ENCODE results near the gene C19orf67.

C19orf67 gene

GRCh38 chr19:14085309-14085995, at the start of gene C19orf67:
TSS of gene C19orf67 (minus strand) at chr19:14085783. CDS start at chr19:14085627, 156 bp downstream.
- Histone ChIP-seq H3K9ac (ENCODE audit: low read depth, low read length) (no peak within 1 kb of the TSS), H3K4me1 (ENCODE audit: control insufficient read depth, insufficient read depth, low read length) (no peaks in the 10 kb centered on the region), H3K36me3 (ENCODE audit: control insufficient read depth, insufficient read depth, low read length) (peaks cover 17% of the 10 kb centered on the region), H3K27ac (ENCODE audit: low read depth, low read length) (no peak within 1 kb of the TSS), H3K9me3 (ENCODE audit: control insufficient read depth, insufficient read depth, low read length) (no peaks in the 10 kb centered on the region), H3K4me3 (ENCODE audit: low read depth, low read length) (peak within 1 kb of the TSS; percentile 51), H3K27me3 (ENCODE audit: control insufficient read depth, insufficient read depth, low read length) (peaks cover 11% of the 10 kb centered on the region)

DNA sequence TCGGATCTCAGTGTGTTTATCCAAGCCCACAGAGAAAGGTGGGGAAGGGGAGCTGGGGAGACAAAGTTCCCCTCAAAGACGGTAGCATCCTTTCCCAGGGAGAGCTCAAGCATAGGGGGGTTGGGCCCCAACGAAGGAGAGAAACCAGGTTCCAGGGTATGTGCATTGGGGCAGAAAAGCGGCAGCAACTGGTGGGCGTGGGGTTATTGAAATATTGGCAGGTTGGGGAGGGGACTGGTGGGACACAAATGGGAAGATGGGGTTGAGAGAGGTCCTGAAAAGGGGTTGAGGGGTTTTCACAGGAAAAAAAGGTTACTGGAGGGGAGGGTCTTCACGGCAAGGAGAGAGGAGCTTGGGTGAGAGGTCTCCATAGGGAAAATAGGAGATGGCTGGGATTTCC, 49.8 kb upstream of the C19orf67 start:
- Histone ChIP-seq H3K9me3 (ENCODE audit: control insufficient read depth, insufficient read depth, low read length) (no peaks in the 10 kb centered on the region), H3K36me3 (ENCODE audit: control insufficient read depth, insufficient read depth, low read length) (peaks cover 8% of the 10 kb centered on the region), H3K27me3 (ENCODE audit: control insufficient read depth, insufficient read depth, low read length) (no peaks in the 10 kb centered on the region), H3K9ac (ENCODE audit: low read depth, low read length) (no peak overlapping the region), H3K4me1 (ENCODE audit: control insufficient read depth, insufficient read depth, low read length) (peaks cover 7% of the 10 kb centered on the region), H3K4me3 (ENCODE audit: low read depth, low read length) (peak overlapping the region; percentile 83), H3K27ac (ENCODE audit: low read depth, low read length) (no peak overlapping the region)

GRCh38 chr19:14127929-14128509, 42.4 kb upstream of the C19orf67 start:
- Histone ChIP-seq H3K9ac (ENCODE audit: low read depth, low read length) (no peak overlapping the region), H3K9me3 (ENCODE audit: control insufficient read depth, insufficient read depth, low read length) (no peaks in the 10 kb centered on the region), H3K27me3 (ENCODE audit: control insufficient read depth, insufficient read depth, low read length) (no peaks in the 10 kb centered on the region), H3K4me1 (ENCODE audit: control insufficient read depth, insufficient read depth, low read length) (no peaks in the 10 kb centered on the region), H3K4me3 (ENCODE audit: low read depth, low read length) (no peak overlapping the region), H3K36me3 (ENCODE audit: control insufficient read depth, insufficient read depth, low read length) (peaks cover 35% of the 10 kb centered on the region), H3K27ac (ENCODE audit: low read depth, low read length) (no peak overlapping the region)

DNA sequence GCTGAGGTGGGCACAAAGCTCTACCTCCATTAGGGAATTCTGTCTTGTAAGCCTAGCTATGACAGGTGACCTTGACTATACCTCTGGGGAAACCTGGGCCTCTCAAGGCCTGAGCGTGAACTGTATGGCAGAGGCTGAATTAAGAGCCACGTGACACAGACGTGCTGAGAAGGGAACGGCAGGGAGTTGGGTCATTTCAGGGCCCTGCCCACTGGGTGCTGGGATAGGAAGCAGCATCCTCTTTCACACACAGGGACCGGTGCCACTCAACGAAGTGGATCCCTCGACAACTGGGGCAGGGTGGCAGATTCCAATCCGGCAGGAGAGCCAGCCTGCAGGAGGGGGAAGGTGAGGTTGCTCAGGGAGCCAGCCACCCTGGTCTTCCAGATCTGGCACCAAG, 41.6 kb upstream of the C19orf67 start:
- no peak overlapping the region for H3K9ac ChIP-seq (ENCODE audit: low read depth, low read length)
- H3K27me3 ChIP-seq (ENCODE audit: control insufficient read depth, insufficient read depth, low read length), result no peaks in the 10 kb centered on the region
- H3K4me3 ChIP-seq (ENCODE audit: low read depth, low read length), result no peak overlapping the region
- no peak overlapping the region for H3K27ac ChIP-seq (ENCODE audit: low read depth, low read length)
- peaks cover 33% of the 10 kb centered on the region for H3K36me3 ChIP-seq (ENCODE audit: control insufficient read depth, insufficient read depth, low read length)
- H3K4me1 ChIP-seq (ENCODE audit: control insufficient read depth, insufficient read depth, low read length), result no peaks in the 10 kb centered on the region
- H3K9me3 ChIP-seq (ENCODE audit: control insufficient read depth, insufficient read depth, low read length), result no peaks in the 10 kb centered on the region

- no peaks in the 10 kb centered on the region for H3K27me3 ChIP-seq (ENCODE audit: control insufficient read depth, insufficient read depth, low read length)
These were observed 37.3 kb upstream of the C19orf67 start for GRCh38 chr19:14122924-14123323.

DNA sequence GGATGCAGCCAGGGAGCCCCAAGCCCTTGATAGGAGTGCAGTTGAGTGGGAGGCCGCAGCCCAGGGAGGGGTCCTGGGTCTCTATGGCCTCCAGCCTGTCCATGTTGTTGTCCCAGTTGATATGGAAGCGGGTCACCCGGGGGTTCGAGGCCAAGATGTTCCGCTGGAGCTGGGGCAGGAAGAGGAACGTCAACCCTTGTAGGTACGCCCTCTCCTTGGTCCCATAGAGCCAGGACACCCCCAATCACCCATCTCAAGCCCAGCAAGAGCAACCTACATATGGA, 34.9 kb upstream of the C19orf67 start:
- no peaks in the 10 kb centered on the region for H3K27me3 ChIP-seq (ENCODE audit: control insufficient read depth, insufficient read depth, low read length)
- H3K4me3 ChIP-seq (ENCODE audit: low read depth, low read length), result no peak overlapping the region
- H3K9me3 ChIP-seq (ENCODE audit: control insufficient read depth, insufficient read depth, low read length), result no peaks in the 10 kb centered on the region
- no peak overlapping the region for H3K27ac ChIP-seq (ENCODE audit: low read depth, low read length)
- H3K36me3 ChIP-seq (ENCODE audit: control insufficient read depth, insufficient read depth, low read length), result peaks cover 29% of the 10 kb centered on the region
- H3K9ac ChIP-seq (ENCODE audit: low read depth, low read length), result no peak overlapping the region
- H3K4me1 ChIP-seq (ENCODE audit: control insufficient read depth, insufficient read depth, low read length), result peaks cover 10% of the 10 kb centered on the region

More at GRCh38 chr19:14122924-14123323, 37.3 kb upstream of the C19orf67 start:
- H3K4me3 ChIP-seq (ENCODE audit: low read depth, low read length), result no peak overlapping the region
- H3K4me1 ChIP-seq (ENCODE audit: control insufficient read depth, insufficient read depth, low read length), result peaks cover 7% of the 10 kb centered on the region
- no peaks in the 10 kb centered on the region for H3K9me3 ChIP-seq (ENCODE audit: control insufficient read depth, insufficient read depth, low read length)
- peaks cover 36% of the 10 kb centered on the region for H3K36me3 ChIP-seq (ENCODE audit: control insufficient read depth, insufficient read depth, low read length)
- no peak overlapping the region for H3K9ac ChIP-seq (ENCODE audit: low read depth, low read length)
- H3K27ac ChIP-seq (ENCODE audit: low read depth, low read length), result no peak overlapping the region

GRCh38 chr19:14119644-14120496, 34.3 kb upstream of the C19orf67 start:
- Histone ChIP-seq H3K4me1 (ENCODE audit: control insufficient read depth, insufficient read depth, low read length) (peaks cover 10% of the 10 kb centered on the region), H3K4me3 (ENCODE audit: low read depth, low read length) (no peak overlapping the region), H3K27ac (ENCODE audit: low read depth, low read length) (no peak overlapping the region), H3K9me3 (ENCODE audit: control insufficient read depth, insufficient read depth, low read length) (no peaks in the 10 kb centered on the region), H3K9ac (ENCODE audit: low read depth, low read length) (no peak overlapping the region), H3K36me3 (ENCODE audit: control insufficient read depth, insufficient read depth, low read length) (peaks cover 24% of the 10 kb centered on the region), H3K27me3 (ENCODE audit: control insufficient read depth, insufficient read depth, low read length) (no peaks in the 10 kb centered on the region)

DNA sequence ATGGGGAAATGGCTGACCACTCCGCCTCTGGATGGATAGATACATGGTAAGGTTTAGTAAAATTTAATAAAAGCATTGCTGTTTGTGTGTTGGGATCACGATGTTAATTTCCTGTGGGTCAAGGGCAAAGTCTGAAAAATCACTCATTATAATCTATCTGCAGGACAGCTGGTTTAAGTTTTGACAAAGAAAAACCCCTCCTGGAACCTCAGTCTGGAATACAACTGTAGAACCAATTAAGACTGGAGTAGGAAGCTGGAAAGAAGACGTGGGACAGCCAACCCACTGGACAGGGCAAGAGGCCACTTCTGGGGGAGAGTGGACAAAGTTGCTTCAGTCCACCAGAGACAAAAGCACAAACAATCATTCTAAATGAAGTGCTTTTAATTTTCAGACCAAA, 33.6 kb upstream of the C19orf67 start:
- H3K27ac ChIP-seq (ENCODE audit: low read depth, low read length), result peak overlapping the region; percentile 83
- H3K9me3 ChIP-seq (ENCODE audit: control insufficient read depth, insufficient read depth, low read length), result no peaks in the 10 kb centered on the region

GRCh38 chr19:14118165-14119051, 32.8 kb upstream of the C19orf67 start:
- Histone ChIP-seq H3K9ac (ENCODE audit: low read depth, low read length) (peak overlapping the region; percentile 53; the same call in 1 of the 2 replicates), H3K36me3 (ENCODE audit: control insufficient read depth, insufficient read depth, low read length) (peaks cover 17% of the 10 kb centered on the region), H3K4me1 (ENCODE audit: control insufficient read depth, insufficient read depth, low read length) (peaks cover 13% of the 10 kb centered on the region), H3K4me3 (ENCODE audit: low read depth, low read length) (peak overlapping the region; percentile 67), H3K27me3 (ENCODE audit: control insufficient read depth, insufficient read depth, low read length) (no peaks in the 10 kb centered on the region), H3K9me3 (ENCODE audit: control insufficient read depth, insufficient read depth, low read length) (no peaks in the 10 kb centered on the region), H3K27ac (ENCODE audit: low read depth, low read length) (peak overlapping the region; percentile 83)

More for the DNA sequence above, 33.6 kb upstream of the C19orf67 start:
- peaks cover 10% of the 10 kb centered on the region for H3K4me1 ChIP-seq (ENCODE audit: control insufficient read depth, insufficient read depth, low read length)
- H3K9ac ChIP-seq (ENCODE audit: low read depth, low read length), result no peak overlapping the region
- H3K27me3 ChIP-seq (ENCODE audit: control insufficient read depth, insufficient read depth, low read length), result no peaks in the 10 kb centered on the region
- peaks cover 17% of the 10 kb centered on the region for H3K36me3 ChIP-seq (ENCODE audit: control insufficient read depth, insufficient read depth, low read length)
- no peak overlapping the region for H3K4me3 ChIP-seq (ENCODE audit: low read depth, low read length)

GRCh38 chr19:14117668-14118164, 32.1 kb upstream of the C19orf67 start, which contains the start of gene PRKACA:
TSS of gene PRKACA (minus strand) at chr19:14117762. CDS start at chr19:14117547, 215 bp downstream.
- Histone ChIP-seq H3K9me3 (ENCODE audit: control insufficient read depth, insufficient read depth, low read length) (no peaks in the 10 kb centered on the region), H3K4me3 (ENCODE audit: low read depth, low read length) (peak within 1 kb of the TSS; percentile 71), H3K27me3 (ENCODE audit: control insufficient read depth, insufficient read depth, low read length) (no peaks in the 10 kb centered on the region), H3K9ac (ENCODE audit: low read depth, low read length) (peak within 1 kb of the TSS; percentile 53; the same call in 1 of the 2 replicates), H3K36me3 (ENCODE audit: control insufficient read depth, insufficient read depth, low read length) (peaks cover 13% of the 10 kb centered on the region), H3K4me1 (ENCODE audit: control insufficient read depth, insufficient read depth, low read length) (peaks cover 20% of the 10 kb centered on the region), H3K27ac (ENCODE audit: low read depth, low read length) (peak within 1 kb of the TSS; percentile 83)

Measured in HUES48 (cell line).